HCEC 1CT (cell line): ENCODE measurements around the gene NSMCE1.
"Not testable (repeated sequence)": the region's sequence is repeated elsewhere in the genome, so short reads cannot be mapped to it uniquely, and the experiment has no call there.

ENCODE experiments used
- DNase-seq: peaks from one replicate; pipeline ENCODE4 v3.0.0-alpha.2; 2017

The NSMCE1 gene

DNA sequence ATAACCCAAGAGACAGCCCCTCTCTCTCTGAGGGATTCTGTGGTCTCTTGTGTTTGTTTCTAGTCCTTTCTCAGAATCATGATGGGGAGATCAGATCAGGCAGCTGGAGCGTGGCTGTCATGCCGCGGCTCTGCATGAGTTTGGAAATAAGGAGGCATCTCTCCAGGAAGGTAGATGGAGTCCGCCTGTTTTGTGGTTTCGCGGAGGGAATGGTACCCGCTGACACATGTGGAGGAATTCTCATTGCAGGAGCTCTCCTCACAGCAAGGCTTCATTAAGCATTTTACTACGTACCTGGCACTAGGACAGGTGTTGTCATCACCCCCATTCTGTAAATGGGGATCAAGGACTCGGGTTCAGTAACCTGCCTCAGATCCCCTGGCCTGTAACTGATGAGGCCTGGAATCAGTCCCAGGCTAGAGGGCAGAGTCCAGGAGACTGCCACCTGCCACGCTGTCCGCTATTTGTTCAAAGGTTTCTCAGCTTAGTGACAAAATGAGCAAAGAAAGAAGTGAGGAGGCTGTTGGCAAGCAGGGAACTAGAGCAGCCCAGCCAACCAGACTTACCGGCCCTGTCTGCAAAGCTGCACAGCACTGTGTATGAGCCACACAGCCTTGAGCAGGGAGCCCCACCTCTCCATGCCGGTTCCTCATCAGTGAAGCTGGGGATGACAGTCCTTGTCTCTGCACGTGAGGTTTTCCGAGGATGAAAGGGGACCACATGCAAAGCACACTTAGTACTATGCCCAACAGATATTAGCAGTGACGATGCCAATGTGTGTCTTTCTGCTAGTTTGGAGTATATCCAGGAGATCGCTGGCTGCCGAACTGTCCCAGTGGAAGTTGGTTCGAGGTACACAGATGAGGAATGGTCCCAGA lies 54.2 kb downstream of the NSMCE1 start:
- DNase-seq, result no peak

DNA sequence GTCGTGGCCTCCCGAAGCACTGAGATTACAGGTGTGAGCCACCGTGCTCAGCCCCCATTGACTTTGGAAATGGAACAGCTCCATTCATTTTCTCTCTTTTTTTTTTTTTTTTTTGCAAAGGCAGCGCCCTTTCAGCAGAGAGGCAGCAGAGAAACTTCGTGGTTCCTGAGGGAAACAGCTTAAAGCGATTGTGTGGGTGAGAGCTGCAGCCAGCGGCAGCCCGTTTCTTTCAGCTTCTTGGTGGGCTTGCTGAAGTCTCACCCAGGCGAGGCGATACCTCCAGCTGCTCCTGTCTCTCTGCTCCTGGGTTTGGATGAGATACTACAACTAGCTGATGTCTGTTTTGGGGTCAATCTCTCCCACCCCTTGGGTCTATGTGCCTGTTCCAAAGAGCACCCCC lies 57.5 kb downstream of the NSMCE1 start:
- DNase-seq, result no peak

DNA sequence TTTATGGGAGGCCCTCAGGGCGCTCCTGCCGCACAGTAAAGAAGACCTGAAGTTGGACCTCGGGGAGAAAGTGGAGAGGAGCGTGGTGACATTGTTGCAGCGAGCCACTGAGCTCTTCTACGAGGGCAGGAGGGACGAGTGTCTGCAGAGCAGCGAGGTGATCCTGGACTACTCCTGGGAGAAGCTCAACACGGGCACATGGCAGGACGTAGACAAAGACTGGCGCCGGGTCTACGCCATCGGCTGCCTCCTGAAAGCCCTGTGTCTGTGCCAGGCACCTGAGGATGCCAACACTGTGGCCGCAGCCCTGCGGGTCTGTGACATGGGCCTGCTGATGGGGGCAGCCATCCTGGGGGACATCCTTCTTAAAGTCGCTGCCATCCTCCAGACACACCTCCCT lies 58.4 kb downstream of the NSMCE1 start:
- DNase-seq, result no peak

DNA sequence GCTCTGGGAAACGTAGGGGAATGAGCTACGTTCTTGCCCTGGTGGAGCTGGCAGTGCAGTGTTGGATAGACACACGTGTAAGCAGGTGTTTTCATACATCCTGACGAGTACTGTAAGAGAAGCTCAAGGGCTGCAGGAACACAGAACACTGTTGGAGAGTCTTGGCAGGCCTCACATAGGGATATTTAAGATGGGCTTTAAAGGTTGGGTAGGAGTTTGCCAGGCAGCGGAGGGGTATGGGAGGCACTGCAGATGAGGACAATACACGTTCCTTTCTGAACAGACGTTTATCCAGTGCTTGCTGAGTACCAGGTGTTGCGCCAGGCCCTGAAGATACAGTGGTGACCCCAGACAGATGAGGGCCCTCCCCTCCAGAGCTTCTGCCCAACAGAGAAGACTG lies 59.0 kb downstream of the NSMCE1 start:
- no peak for DNase-seq

DNA sequence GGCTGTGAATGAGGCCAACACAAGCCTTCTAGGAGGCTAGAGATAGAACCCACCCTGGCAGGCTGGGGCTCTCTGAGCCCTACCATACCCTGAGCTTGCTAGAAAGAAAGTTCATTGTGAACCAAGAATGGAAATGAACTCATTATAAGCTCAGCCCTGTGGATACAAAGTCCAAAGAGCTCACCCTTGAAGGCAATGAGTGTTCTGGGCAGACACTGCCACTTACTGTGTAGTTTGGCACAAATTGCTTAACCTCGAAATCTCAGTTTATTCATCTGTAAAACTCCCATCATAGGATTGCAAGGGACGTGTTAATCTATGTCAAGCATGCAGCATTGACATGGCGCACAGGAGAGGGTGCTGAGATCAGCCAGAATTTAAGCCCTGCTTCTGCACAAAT lies 59.8 kb downstream of the NSMCE1 start:
- no peak for DNase-seq

DNA sequence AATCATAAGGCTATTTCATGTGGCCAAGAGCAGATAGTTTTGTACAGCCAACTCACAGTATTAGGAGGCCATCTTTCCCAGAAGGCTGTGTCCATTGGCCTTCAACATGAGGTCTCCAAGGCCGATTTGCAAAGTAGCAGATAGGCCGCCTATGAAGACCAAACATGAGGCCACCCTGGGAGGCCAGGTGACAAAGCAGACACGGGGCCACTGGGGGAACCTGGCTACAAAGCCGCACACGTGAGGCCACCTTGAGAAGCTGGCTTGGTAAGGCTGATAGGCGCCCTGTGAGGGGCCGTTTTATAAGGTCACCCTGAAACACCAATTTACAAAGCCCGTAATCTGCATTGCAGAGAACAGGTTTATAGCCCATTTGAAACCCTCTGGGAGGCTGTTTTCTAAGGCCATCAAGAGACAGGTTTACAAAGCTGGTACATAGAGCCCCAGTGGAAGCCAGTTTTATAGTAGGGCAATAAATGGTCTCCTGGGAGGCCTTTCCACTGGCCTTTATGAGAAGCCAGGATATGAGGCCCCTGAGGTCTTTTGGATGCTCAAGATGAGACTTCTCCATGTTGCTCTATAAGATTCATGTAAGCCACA lies 60.4 kb downstream of the NSMCE1 start:
- no peak for DNase-seq

DNA sequence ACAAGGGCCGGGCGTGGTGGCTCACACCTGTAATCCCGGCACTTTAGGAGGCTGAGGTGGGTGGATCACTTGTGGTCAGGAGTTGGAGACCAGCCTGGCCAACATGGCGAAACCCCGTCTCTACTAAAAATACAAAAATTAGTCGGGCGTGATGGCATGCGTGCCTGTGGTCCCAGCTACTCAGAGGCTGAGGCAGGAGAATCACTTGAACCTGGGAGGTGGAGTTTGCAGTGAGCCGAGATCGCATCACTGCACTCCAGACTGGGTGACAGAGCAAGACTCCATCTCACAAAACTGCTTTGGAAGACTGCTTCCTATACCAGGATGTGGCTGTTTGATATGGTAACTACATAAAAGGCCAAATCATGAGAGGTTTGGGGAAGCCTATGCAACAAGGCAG lies 61.5 kb downstream of the NSMCE1 start:
- not testable (repeated sequence) for DNase-seq

DNA sequence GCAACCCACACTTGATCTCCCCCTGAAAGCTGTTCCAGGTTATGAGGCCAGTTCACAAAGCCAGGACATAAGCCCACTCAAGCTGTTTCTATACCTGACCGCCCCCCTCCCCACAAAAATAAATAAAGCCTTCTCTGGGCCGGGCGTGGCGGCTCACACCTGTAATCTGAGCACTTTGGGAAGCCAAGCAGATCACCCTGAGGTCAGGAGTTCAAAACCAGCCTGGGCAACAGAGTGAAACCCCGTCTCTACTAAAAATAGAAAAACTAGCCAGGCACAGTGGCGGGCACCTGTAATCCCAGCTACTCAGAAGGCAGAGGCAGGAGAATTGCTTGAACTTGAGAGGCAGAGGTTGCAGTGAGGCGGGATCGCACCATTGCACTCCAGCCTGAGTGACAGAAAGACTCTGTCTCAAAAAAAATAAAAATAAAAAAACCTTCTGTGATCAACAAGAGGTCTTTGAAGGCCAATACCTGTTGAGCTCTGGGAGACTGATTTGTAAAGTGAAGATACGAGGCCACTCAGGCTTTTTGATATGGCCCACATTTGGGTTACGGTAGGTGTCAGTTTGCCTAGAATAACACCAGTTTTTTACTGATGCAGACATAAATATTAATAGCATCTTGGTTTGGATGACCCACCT lies 63.0 kb downstream of the NSMCE1 start:
- no peak for DNase-seq

DNA sequence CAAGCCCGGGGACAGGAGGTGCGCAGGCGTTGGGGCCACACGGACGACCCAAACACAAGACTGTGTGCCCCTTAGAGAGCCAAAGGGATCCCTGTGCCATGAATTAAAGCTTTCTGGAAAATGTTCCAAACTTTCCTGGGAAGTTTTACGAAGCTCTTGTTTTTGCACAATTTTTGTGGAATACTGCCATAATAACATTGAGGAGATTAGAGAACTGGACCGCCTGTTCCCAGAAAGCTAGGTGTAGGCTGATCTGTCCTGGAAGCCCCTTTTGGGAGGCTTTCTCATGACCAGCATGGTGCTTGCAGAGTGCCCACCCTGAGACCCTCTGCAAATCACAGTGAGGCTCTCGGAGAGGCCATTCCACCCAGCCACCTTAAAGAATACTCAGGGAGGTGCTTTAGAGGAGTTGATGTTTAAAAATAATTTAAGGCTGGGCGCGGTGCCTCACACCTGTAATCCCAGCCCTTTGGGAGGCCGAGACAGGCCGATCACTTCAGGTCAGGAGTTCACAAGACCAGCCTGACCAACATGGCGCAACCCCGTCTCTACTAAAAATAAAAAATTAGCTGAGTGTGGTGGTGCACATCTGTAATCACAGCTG lies 64.2 kb downstream of the NSMCE1 start:
- DNase-seq, result no peak

DNA sequence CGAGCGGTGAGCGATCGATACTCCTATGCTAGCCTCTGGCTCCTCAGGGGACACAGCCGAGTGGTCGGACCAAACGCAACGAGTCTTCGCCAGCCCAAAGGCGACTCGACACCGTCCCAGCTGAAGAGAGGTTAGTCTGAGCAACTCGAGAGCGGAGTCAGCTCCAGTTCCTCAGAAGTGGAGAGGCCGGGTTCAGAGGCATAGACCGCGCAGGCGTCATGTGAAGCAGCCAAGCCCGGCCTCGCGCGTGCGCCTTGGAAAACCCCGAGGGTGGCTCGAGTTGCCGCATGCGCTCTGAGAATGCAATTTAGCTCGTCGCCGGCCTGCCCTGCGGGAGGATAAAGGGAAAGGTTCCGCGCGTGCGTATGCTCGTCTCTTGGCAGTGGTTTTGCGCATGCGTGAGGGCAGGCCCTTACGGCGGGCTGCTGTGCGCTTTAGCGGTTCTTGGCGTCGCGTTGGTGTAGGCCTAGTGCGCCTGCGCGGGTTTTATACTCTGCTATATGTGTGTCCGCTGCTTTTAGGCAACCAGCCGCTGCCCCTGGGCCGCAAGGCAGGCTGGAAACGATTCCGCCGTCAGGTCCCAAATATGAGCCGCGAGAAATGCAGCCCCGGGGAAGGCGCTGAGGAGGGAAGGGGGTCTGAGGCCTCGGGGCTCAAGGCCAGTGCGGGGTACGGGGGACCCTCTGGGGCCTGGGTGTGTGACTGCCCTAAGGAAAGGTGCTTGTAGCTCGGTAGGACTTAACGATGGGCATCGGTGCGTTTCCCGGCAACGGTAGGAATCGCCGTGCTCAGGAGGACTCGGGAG lies 64.9 kb downstream of the NSMCE1 start, which contains the start of gene KDM8:
KDM8 (plus strand) TSS at position 20 of the 805 bp plus-strand sequence. CDS start 6,598 bp downstream, outside the sequence.
- DNase-seq, result peak; percentile 99

DNA sequence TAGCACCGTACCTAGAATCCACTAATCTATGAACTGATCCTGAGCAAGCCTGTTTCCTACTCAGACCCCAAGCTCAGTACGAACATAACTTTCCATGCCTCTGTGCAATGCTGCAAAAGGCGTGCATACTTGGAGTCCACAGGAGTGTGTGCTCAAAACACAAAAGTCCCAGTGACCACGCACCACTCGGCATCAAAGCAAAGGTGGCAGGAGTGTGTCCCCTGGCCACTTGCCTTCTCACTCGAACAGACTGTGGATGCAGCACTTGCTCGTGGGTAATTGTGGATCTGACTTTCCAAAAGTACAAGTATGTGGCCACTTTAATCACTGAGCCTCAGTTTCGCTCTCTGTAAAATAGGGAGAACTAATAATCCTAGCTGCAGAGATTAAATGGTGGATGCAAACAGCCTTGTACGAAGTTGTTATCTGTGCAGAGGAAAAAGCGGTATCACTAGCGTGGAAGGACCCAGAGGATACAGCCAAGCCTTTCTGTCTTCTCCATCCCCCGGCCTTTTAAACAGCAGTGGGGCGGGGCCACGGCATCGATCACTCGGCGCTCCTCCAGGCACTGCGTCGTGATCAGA lies 65.6 kb downstream of the NSMCE1 start:
- DNase-seq, result peak; percentile 84

DNA sequence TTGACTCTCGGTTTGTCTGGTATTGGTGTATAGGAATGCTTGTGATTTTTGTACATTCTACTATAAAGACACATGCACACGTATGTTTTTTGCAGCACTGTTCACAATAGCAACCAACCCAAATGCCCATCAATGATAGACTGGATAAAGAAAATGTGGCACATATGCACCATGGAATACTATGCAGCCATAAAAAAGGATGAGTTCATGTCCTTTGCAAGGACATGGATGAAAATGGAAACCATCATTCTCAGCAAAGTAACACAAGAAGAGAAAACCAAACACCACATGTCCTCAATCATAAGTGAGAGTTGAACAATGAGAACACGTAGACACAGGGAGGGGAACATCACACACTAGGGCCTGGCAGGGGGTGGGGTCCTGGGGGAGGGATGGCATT lies 67.7 kb downstream of the NSMCE1 start:
- not testable (repeated sequence) for DNase-seq

DNA sequence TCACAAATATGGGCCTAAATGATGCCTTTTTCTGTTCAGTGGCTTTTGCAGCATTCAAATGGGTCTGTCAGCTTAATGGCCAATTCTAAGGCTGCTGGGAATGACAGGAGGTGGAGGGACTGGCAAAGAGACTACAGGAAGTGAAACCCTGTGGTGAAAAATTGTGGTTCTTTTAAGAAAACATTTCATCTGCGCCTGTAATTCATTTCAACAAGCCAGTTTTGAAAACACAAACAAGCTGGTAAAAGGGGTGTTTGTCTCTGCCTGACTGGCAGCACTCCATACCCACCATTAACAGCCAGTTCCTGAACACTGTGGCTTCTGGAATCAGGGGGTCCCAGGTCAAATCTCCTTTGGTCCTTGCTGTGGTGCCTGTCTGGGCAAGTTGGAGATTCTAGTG lies 68.8 kb downstream of the NSMCE1 start:
- no peak for DNase-seq

DNA sequence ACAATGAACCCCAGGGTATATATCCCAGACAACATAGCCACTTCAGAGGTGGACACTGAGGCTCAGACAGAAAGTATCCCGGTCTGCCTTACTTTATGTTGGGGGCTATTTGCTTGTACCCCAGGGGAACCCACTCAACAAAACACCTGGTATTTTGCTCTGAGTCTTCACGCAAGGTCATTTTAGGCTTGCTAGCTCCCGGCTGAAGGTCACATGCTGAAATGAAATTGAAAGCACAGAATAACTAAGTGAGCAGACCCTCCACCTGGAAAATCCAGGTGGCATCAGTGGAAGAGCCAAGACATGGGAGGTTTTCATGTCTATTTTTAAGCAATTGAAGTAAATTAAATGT lies 69.4 kb downstream of the NSMCE1 start:
- no peak for DNase-seq

DNA sequence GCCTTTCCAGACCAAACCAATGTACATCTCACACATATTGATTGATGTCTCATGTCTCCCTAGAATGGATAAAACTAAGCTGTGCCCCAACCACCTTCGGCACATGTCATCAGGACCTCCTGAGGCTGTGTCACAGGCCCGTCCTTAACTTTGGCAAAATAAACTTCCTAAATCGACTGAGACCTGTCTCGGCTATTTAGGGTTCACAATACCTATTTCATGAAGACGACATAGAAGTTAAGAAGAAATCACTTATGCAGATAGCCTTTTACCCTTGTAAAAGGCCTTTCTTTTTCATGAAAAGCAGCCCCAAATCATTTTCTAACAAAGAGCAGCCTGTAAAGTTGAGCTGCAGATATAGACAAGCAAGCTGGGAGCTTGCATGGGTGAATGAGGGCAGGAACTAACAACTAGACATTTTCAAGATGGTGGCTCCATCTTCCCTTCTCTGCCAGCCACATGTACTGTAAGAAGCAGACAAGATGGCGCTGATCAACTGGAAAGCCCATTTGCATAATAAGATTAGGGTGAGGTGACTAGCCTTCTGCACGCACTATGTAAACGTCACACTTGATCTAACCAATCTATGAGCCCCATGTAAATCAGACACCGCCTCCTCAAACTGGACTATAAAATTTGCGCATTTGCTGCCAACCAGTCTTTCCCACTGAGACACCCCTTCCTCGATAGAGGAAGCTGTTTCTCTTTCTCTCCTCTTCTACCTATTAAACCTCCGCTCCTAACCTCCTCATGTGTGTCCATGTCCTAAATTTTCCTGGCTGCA lies 69.9 kb downstream of the NSMCE1 start:
- DNase-seq, result no peak

DNA sequence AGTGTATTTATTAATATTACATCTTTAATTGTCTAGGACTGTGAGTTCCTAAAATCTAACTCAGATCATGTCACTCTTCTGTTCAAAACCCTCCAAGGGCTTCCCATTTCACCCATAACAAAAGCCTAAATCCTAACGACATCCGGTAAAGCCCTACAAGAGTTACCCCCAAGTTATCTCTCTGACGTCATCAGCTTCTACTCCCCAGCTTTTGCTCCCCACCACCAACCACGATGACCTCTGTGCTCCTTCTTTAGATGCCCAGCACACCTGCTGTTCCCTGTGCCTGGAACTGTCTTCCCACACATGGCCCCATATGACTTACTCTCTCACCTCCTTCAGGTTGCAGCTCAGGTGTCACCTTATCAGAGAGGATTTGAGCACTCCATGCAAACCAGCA lies 71.6 kb downstream of the NSMCE1 start:
- no peak for DNase-seq

DNA sequence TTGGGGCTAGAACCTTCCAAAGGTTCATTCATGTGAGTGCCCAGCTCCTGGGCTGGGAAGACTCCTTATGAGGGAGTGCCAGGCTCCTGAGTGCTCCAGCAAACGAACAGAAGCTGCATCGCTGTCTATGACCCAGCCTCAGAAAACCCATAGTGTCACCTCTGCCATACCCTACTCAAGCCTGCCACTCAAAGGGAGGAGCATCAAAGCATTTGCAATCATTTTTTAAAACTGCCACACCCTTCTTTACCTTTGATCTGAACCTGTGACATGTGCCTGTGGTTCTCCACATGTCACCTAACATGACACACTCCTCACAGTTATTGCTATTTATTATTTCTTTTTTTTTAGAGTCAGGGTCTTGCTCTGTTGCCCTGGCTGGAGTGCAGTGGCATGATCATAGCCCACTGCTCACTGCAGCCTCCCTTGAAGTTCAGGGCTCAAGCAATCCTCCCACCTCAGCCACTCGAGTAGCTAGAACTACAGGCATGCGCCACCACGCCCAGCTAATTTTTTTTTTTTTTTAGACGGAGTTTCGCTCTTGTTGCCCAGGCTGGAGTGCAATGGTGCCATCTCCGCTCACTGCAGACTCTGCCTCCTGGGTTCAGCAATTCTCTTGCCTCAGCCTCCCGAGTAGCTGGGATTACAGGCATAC lies 72.5 kb downstream of the NSMCE1 start:
- DNase-seq, result no peak

DNA sequence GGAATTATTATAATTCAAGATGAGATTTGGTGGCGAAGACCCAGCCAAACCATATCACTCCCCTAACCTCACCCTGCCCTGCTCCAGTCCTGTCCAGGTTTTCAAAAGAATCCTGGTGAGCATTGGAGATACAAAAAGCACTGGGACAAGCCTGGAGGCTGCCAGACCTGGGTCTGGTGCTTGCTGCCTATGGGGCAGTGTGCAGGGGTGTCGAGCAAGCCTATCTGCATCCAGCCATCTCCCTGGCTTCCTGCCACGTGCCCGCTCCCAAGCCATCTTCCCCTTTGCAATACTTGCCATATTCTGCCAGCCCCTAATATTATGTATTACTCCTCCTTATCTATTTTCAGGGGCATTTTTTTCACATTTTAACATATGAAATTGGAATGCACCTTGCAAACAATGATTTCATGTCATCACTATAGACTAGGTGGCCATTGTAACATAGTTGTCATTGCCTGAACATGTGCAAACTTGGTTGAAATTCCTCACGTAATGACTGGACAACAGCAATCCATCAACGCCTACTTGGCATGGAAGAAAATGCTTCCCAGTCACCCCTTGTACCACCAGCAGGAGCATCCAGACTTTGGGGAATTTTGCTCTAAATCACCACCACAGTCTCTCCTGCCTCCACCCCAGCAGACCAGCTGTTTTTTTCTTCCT lies 73.4 kb downstream of the NSMCE1 start:
- DNase-seq, result no peak

DNA sequence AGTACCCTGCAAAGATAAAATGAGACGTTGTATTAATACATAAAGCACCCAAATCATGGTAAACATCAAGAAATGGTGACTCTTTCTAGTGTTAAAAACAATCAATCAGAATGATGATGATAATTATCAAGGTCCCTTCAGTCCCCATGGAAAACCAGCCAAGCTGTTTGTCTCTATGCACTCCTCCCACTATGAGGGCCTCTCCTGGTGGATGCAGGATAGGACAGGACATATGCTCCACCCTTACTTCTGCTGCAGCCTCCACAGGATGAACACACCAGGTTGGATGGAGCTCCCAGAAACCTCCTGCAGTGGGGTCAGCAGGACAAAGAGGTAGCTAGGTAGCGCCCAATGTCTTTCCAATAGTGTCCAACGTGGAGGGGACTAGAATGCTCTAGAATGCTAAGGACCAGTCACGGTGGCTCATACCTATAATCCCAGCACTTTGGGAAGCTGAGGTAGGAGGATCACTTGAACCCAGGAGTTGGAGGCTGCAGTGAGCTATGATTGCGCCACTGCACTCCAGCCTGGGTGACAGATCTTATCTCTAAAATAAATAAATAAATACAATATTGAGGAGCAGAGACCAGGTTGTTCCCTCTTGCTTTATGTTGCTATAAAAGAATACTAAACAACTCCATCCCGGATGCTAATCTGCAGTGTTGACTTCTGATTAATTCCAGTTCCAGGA lies 75.1 kb downstream of the NSMCE1 start:
- DNase-seq, result no peak
